HG03280 (cell line): ENCODE measurements around the gene GLRX2.
A peak's percentile ranks its signal among the peaks of the same experiment; 100 is the strongest.
"Not testable (repeated sequence)": the region's sequence is repeated elsewhere in the genome, so short reads cannot be mapped to it uniquely, and the experiment has no call there.

Experiments
- ATAC-seq: cut with Tn5 transposase; IDR thresholded peaks from one replicate; pipeline ENCODE4 v1.9.1; 2021; ENCODE audit warnings: mild to moderate bottlenecking, moderate library complexity; ENCODE audit not compliant: unreplicated experiment

The GLRX2 gene

DNA sequence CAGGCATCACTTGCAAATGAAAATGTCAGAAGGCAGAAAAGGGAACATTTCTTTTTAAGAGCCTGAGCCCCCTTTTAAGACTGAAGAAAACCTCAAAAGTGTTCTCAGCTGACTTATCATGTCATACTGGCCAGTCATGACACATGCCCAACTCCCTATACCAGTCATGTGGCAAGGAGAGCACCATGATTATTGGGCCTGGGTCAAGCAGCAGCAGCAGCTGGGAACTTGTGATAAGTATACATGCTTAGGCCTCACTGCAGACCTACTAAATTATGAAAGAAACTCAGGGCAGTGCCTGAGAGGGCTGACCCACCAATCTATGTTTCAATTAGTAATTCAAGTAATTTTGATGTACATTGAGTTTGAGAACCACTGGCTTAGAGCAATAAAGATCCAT lies 37.2 kb downstream of the GLRX2 start:
- no peak for ATAC-seq

- no peak for ATAC-seq
Measured at GRCh38 chr1:193066606-193067005, 38.6 kb downstream of the GLRX2 start.

GRCh38 chr1:193065954-193066353 lies 39.3 kb downstream of the GLRX2 start:
- no peak for ATAC-seq

DNA sequence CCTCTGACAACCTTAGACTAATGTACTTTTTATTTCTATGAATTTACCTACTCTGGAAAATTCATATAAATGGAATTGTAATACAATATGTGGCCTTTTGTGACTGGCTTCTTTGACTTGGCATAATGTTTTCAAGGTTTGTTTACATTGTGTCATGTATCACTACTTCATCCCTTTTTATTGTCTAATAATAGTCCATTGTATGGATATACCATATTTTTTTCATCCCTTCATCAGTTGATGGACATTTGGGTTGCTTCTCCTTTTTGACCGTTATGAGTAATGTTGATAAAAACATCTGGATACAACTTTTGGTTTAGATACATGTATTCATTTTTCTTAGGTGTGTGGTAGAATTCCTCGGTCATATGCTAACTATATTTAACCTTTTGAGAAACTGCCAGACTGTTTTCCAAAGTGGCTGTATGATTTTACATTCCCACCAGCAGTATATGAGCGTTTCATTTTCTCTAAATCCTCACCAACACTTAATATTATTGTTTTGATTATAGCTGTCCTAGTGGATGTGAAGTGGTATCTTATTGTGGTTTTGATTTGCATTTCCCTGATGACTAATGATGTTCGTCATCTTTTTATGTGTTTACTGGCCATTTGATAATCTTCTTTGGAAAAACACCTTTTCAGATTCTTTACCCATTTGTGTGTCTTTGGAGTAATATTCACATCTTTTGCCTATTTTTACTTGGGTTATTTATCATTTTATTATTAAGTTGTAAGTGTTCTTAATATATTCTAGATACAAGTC lies 42.3 kb downstream of the GLRX2 start:
- ATAC-seq = no peak

DNA sequence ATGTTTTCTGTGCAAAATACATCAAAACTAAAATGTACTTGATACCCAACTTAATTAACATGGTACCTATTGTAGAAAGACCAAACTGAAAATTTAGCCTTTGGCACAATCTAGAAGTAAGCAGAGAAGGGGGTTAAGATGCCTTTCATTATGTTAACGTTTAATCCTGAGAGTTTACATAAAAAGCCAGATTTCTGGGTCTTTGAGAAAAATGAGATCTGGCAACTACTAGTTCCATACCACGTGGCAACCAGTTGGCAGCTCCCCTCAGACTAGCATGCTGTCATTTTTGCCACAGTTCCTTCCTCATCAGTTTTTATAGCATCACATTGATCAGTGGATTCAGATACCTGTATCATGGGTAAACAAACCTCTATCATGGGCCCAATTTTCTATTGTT lies 44.3 kb downstream of the GLRX2 start:
- no peak for ATAC-seq

GRCh38 chr1:193060406-193060805 lies 44.8 kb downstream of the GLRX2 start:
- no peak for ATAC-seq

GRCh38 chr1:193060115-193060403 lies 45.2 kb downstream of the GLRX2 start:
- no peak for ATAC-seq

GRCh38 chr1:193059282-193060114 lies 45.7 kb downstream of the GLRX2 start, which contains the start of the genes RO60 and UCHL5:
Gene RO60, plus strand, starts transcription at chr1:193059612. Its CDS starts 9,443 bp downstream, at chr1:193069055.
Gene UCHL5, minus strand, starts transcription at chr1:193059360. Its CDS starts 100 bp downstream, at chr1:193059260.
- peak; percentile 93 for ATAC-seq

GRCh38 chr1:193058529-193059281 lies 46.5 kb downstream of the GLRX2 start:
- peak; percentile 41 for ATAC-seq

DNA sequence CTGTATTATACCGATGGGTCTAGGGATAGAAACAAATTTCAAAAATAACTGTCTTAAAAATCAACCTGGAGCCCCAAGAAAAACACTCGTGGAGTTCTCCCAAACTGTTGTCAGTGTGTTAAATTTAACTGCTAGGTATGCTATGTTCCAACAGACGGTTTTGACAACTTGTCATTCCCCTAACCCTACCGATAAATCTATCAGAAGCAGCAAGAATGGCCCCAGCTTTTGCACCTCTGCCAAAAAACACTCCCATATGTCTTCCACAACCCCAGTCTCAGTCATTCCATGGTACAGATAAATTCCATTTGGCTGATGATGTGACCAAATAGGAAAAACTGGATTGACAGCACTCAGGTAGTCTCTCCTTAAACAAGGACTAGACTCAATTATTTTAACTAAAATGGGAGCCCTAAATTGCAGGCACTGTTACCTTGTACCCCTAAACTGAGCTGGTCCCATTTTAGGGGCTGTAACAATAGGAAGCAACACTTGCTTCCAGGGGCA lies 51.0 kb downstream of the GLRX2 start:
- no peak for ATAC-seq

DNA sequence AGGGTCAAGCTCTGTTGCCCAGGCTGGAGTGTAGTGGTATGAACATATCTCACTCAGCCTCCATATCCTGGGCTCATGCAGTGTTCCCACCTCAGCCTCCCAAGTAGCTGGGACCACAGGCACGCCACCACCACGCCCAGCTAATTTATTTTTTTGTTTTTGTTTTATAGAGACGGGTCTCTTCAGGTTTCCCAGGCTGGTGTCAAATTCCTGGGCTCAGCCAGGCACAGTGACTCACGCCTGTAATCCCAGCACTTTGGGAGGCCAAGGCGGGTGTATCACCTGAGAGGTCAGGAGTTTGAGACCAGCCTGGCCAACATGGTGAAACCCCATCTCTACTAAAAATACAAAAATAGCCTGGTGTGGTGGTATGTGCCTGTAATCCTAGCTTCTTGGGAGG lies 56.3 kb downstream of the GLRX2 start:
- ATAC-seq = not testable (repeated sequence)
